Gastroesophageal sphincter (tissue), 3 donors: ENCODE results near the gene PDE10A.
"Not testable (repeated sequence)": the region's sequence is repeated elsewhere in the genome, so short reads cannot be mapped to it uniquely, and the experiment has no call there.

Experiments
- CTCF ChIP-seq, 4 experiments: fragments of 200-600 bp in 2 of 4; fragments of 450-650 bp in 2 of 4; sonication (generic) in 1 of 4; IDR thresholded peaks; one replicate each; pipeline ENCODE4 v1.5.1; 2017 to 2019; ENCODE audit warnings: antibody characterized with exemption in 4 of 4, mild to moderate bottlenecking in 2 of 4, moderate library complexity in 2 of 4
- POLR2A ChIP-seq, 2 donors: fragments of 450-650 bp; IDR thresholded peaks; one replicate each; pipeline ENCODE4 v1.6.1; 2017; ENCODE audit warnings: antibody characterized with exemption in 2 of 2, mild to moderate bottlenecking in 2 of 2, moderate library complexity in 1 of 2
- POLR2AphosphoS5 ChIP-seq: sonication (generic); formaldehyde crosslinking; IDR thresholded peaks from one replicate; pipeline ENCODE4 v1.6.1; 2017; ENCODE audit warnings: antibody characterized with exemption

GRCh38 chr6:165554644-165555043 lies 108.4 kb downstream of the PDE10A start:
- TF ChIP-seq CTCF (IDR thresholded peaks at IDR 0.05); POLR2A (IDR thresholded peaks at IDR 0.05); POLR2AphosphoS5: not testable (repeated sequence)
